KMS-11 (cell line): ENCODE measurements around the gene DDX27.

Experiments used
- H2AFZ ChIP-seq: fragments of 200-600 bp; sonication (generic); 2 replicates; pipeline ENCODE4 v1.6.1; 2016; ENCODE audit warnings: antibody characterized with exemption, mixed run types, low read depth
- H3K27ac ChIP-seq: fragments of 200-600 bp; sonication (generic); 2 replicates; pipeline ENCODE4 v1.6.1; 2016; ENCODE audit warnings: mild to moderate bottlenecking, mixed run types
- H3K27me3 ChIP-seq: fragments of 200-600 bp; sonication (generic); 2 replicates; pipeline ENCODE4 v1.6.1; 2017; ENCODE audit warnings: mild to moderate bottlenecking, low read depth, mixed run types, moderate library complexity; ENCODE audit not compliant: insufficient read depth
- H3K36me3 ChIP-seq: fragments of 200-600 bp; sonication (generic); 2 replicates; pipeline ENCODE4 v1.6.1; 2017; ENCODE audit warnings: mild to moderate bottlenecking, mixed run types; ENCODE audit not compliant: insufficient read depth
- H3K4me1 ChIP-seq: fragments of 200-600 bp; sonication (generic); 2 replicates; pipeline ENCODE4 v1.6.1; 2016; ENCODE audit warnings: mild to moderate bottlenecking, low read depth, mixed run types; ENCODE audit not compliant: poor library complexity, severe bottlenecking
- H3K4me2 ChIP-seq: fragments of 200-600 bp; sonication (generic); 2 replicates; pipeline ENCODE4 v1.7.0; 2016; ENCODE audit warnings: mild to moderate bottlenecking, mixed run types
- H3K4me3 ChIP-seq: fragments of 200-600 bp; sonication (generic); IDR thresholded peaks from 2 replicates; pipeline ENCODE4 v1.6.1; 2017; ENCODE audit warnings: low read depth, low read length, mixed read lengths; ENCODE audit not compliant: insufficient read depth
- H3K79me2 ChIP-seq: fragments of 200-600 bp; sonication (generic); 2 replicates; pipeline ENCODE4 v1.6.1; 2016; ENCODE audit warnings: low read depth, mixed run types; ENCODE audit not compliant: insufficient read depth
- H3K9ac ChIP-seq: fragments of 200-600 bp; sonication (generic); 2 replicates; pipeline ENCODE4 v1.6.1; 2016; ENCODE audit warnings: mild to moderate bottlenecking, mixed run types
- H4K20me1 ChIP-seq: fragments of 200-600 bp; sonication (generic); 2 replicates; pipeline ENCODE4 v1.6.1; 2016; ENCODE audit warnings: mild to moderate bottlenecking, mixed run types; ENCODE audit not compliant: insufficient read depth
- CTCF ChIP-seq: fragments of 200-600 bp; sonication (generic); conservative IDR thresholded peaks from 2 replicates; pipeline ENCODE4 v1.6.1; 2017; ENCODE audit warnings: low read depth, mild to moderate bottlenecking, antibody characterized with exemption, low read length, moderate library complexity, mixed read lengths

DDX27 gene

GRCh38 chr20:49270736-49271135 lies 51.5 kb downstream of the DDX27 start:
- Histone ChIP-seq H3K79me2 (peaks cover 37% of the 10 kb centered on the region), H2AFZ (no peak overlapping the region), H3K27ac (no peak overlapping the region), H3K4me1 (peaks cover 56% of the 10 kb centered on the region), H3K36me3 (peaks cover 3% of the 10 kb centered on the region; the same call in 1 of the 2 replicates), H3K4me3 (no peak overlapping the region), H3K27me3 (no peaks in the 10 kb centered on the region), H4K20me1 (no peaks in the 10 kb centered on the region), H3K9ac (no peak overlapping the region), H3K4me2 (no peak overlapping the region)
- no peak for TF ChIP-seq CTCF

- peaks cover 66% of the 10 kb centered on the region for H3K4me1 ChIP-seq
- H3K4me2 ChIP-seq: peak overlapping the region; percentile 59
- peaks cover 3% of the 10 kb centered on the region; the same call in 1 of the 2 replicates for H3K36me3 ChIP-seq
- no peaks in the 10 kb centered on the region for H3K27me3 ChIP-seq
- no peak overlapping the region for H3K4me3 ChIP-seq
- peaks cover 43% of the 10 kb centered on the region for H3K79me2 ChIP-seq
- H3K9ac ChIP-seq: no peak overlapping the region
- peak overlapping the region; percentile 3; the same call in 1 of the 2 replicates for H3K27ac ChIP-seq
- no peak overlapping the region for H2AFZ ChIP-seq
- no peak for TF ChIP-seq CTCF
- H4K20me1 ChIP-seq: no peaks in the 10 kb centered on the region
Observed at GRCh38 chr20:49272654-49273053, 53.4 kb downstream of the DDX27 start.

GRCh38 chr20:49273696-49274277 lies 54.6 kb downstream of the DDX27 start:
- H3K4me3 ChIP-seq: no peak overlapping the region
- no peaks in the 10 kb centered on the region for H3K27me3 ChIP-seq
- H3K4me1 ChIP-seq: peaks cover 56% of the 10 kb centered on the region
- H3K4me2 ChIP-seq: 0 out of 2 replicates have a peak overlapping the region, but pooled peaks have one; percentile 59
- TF ChIP-seq CTCF: no peak
- H4K20me1 ChIP-seq: no peaks in the 10 kb centered on the region
- no peak overlapping the region for H3K27ac ChIP-seq
- H3K36me3 ChIP-seq: peaks cover 3% of the 10 kb centered on the region; the same call in 1 of the 2 replicates
- no peak overlapping the region for H3K9ac ChIP-seq
- peaks cover 39% of the 10 kb centered on the region for H3K79me2 ChIP-seq
- no peak overlapping the region for H2AFZ ChIP-seq

GRCh38 chr20:49275216-49275615 lies 56.0 kb downstream of the DDX27 start:
- Histone ChIP-seq H4K20me1 (0 out of 2 replicates have a peak, but pooled peaks cover under 1% of the 10 kb centered on the region), H2AFZ (no peak overlapping the region), H3K4me1 (peaks cover 62% of the 10 kb centered on the region), H3K27ac (no peak overlapping the region), H3K79me2 (peaks cover 43% of the 10 kb centered on the region), H3K27me3 (no peaks in the 10 kb centered on the region), H3K9ac (no peak overlapping the region), H3K4me2 (peak overlapping the region; percentile 83; the same call in 1 of the 2 replicates), H3K4me3 (no peak overlapping the region), H3K36me3 (peaks cover 16% of the 10 kb centered on the region)
- TF ChIP-seq CTCF: no peak
